Right lobe of liver (tissue), 4 donors: ENCODE results near the gene WDR5.

Experiments used
- CTCF ChIP-seq, 4 donors: fragments of 200-600 bp in 3 of 4; fragments of 450-650 bp in 1 of 4; IDR thresholded peaks; one replicate each; pipeline versions ENCODE4 v1.5.1 to v1.8.0; 2016 to 2022; ENCODE audit warnings: antibody characterized with exemption in 4 of 4, mild to moderate bottlenecking in 2 of 4
- POLR2A ChIP-seq: fragments of 450-650 bp; IDR thresholded peaks from one replicate; pipeline ENCODE4 v1.6.1; 2017; ENCODE audit warnings: antibody characterized with exemption, mild to moderate bottlenecking
- donor health status: DM: no; HTN: no; CAD: no.
- donor health status: DM: no; HTN: no; CAD: no.
- donor health status: DM: no; HTN: yes; CAD: no.

- TF ChIP-seq CTCF (IDR thresholded peaks at IDR 0.05) (no peak), POLR2A (no peak)
Measured at GRCh38 chr9:134191455-134192209, 55.8 kb downstream of the WDR5 start.
